NCI-H146 treated with DMSO at 0.1 percent for 48 hours (cell line): ENCODE measurements around the gene REG4.
"Not testable (repeated sequence)": the region's sequence is repeated elsewhere in the genome, so short reads cannot be mapped to it uniquely, and the experiment has no call there.

ENCODE experiments used
- DNase-seq: peaks from one replicate; lab custom pipeline; 2025; ENCODE audit not compliant: unreplicated experiment; lab: John Stamatoyannopoulos, UW

The REG4 gene

GRCh38 chr1:119811387-119811786, at the start of gene REG4:
REG4 (minus strand) TSS chr1:119811460; CDS start chr1:119808769, 2,691 bp downstream.
- no peak for DNase-seq

- no peak for DNase-seq
Observed at GRCh38 chr1:119859647-119860046, 48.4 kb upstream of the REG4 start.

DNA sequence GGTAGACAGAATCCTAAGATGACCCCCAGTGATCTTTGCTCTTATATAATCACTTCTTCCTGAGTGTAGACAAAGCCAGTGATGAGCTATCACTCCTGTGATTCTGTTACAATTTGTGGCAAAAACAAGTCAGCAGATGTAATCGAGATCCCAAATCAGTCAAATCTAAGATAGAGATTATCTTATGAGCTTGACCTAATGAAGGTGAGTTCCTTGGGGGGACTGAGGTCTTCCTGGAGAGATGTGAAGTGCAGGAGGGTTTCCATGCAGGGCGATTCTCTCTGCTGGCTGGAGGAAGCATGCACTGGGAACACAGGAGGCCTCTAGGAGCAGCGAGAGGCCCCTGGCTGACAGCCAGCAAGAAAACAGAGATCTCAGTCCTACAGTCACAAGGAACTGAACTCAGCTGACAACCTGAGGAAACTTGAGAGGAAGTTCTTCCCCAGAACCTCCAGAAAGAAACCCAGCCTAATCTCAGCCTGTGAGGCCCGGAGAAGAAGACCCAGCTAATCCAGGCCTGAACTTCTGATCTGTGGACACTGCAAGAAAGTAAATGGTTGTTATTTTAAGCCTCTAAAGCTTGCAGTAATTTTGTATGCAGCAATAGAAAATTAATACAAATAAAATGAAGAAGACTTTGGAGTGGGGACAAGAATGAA, 47.4 kb upstream of the REG4 start:
- not testable (repeated sequence) for DNase-seq

- DNase-seq, result no peak
Observed at GRCh38 chr1:119858126-119858525, 46.9 kb upstream of the REG4 start.

- no peak for DNase-seq
Observed at GRCh38 chr1:119853155-119853554, 41.9 kb upstream of the REG4 start.

DNA sequence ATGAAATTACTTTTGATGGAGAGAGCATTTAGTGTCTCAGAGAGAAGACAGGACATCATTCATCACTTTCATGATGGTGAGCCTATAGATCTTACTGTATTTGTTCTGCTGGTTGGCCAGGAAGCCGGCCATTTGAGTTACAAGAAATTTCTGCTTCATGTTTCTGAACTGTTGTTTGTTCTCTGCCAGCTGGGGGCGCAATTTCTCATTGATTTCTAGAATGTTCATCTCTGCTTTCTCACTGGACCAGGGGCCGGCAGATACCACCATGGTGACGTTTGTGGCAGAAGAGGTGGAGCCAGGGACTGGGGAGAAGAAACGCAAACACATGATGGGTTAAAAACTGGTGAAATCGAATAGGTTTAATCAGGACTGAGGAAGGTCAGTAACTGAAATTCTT, 32.9 kb upstream of the REG4 start:
- not testable (repeated sequence) for DNase-seq

DNA sequence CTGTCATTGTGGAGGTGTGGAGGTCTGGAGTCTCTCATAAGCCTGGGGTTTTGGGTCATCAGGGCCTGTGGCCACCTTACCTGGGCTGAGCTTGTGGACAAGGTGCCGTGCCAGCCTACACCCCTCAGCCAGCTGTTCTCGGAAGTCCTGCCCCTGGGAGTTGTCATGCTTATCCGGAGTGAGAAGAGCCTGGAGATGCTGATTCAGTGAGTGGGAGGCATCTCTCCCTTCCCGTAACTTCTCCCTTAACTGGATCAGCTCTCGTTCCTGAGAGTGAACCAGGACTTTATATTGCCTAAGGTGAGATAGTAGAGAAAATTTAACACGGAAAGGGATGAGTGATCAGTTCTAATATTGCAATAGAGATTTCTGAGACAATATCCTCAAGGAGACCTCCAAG, 30.0 kb upstream of the REG4 start:
- no peak for DNase-seq

GRCh38 chr1:119840745-119841144, 29.5 kb upstream of the REG4 start:
- DNase-seq, result no peak

GRCh38 chr1:119838236-119838635, 27.0 kb upstream of the REG4 start:
- no peak for DNase-seq

DNA sequence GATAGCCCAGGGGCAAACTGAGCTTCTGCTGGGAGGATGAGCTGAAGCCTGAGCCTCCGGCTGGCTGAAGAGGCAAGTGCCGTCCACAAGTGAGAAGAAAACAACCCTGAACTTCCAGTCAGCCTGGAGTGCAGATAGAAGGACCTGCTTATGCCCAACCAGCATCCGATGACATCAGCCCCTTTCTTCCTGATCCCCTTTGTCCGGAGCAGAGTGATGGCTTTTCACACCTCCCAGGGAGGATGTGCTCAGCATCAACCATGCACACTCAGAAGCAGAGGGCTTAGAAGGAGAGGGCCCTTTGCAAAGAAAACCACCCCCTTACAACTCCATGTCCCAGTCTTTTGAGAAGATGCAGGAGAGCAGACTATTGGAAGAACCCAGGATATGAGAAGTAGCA, 23.7 kb upstream of the REG4 start:
- no peak for DNase-seq

GRCh38 chr1:119831027-119831426, 19.8 kb upstream of the REG4 start:
- DNase-seq, result no peak

DNA sequence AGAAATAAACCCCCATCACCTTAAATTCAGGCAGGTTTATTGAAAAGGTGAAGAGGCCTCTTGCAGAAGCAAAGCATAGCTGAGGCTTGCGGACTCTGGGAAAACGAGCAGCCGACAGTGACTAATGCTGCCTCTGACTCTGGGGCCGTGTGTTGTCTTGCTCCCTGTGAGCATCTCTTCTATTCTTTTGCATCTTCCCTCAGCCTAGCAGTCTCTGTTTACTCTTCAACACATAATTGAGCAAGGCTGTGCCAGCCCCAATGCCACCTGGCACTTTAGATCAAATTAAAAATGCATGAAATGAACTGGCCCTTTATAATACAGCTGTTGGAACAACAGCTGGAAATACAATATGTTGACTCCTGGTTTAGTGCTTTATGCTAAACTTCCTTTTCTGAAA, 18.4 kb upstream of the REG4 start:
- no peak for DNase-seq

GRCh38 chr1:119829006-119829405, 17.7 kb upstream of the REG4 start:
- DNase-seq, result not testable (repeated sequence)

- no peak for DNase-seq
Observed at GRCh38 chr1:119828266-119828665, 17.0 kb upstream of the REG4 start.

DNA sequence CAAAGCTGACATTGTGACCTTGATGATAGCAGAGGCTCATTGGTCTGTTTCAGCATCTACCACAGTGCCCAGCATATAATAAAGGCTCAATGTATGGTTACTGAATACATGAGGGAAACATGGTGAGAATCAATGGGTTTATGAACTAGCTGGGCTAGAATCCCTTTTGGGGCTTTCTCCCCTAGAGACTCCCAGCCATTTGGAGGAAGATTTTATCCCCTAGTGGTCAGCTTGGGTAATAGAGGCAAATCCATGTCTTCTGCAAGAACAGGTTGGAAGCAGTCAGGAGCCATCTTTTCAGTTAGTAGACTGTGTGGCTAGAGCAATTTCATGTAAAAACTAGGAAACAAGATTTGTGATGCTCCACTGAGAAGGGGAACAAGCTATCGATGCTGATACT, 15.8 kb upstream of the REG4 start:
- DNase-seq, result no peak

DNA sequence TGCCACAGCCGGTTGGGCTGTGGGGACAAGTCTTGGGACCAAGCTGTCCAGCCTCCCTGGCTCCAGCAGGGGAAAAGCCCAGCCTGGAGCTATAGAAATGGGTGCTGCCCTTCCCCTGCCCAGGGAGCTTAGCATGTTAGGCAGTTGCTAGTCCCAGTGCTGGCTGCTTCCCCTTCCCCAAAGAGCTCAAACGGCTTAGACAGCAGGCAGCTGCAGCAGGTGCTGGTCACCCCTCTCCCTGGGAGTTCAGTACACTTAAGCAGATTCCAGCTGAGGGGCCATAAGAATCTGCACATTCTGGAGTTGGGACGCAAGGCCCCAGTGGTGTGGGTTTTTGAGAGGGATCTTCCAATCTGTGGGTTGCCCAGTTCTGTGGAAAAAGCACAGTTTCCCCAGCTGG, 11.1 kb upstream of the REG4 start:
- no peak for DNase-seq

GRCh38 chr1:119818181-119818580, 6.9 kb upstream of the REG4 start:
- no peak for DNase-seq

DNA sequence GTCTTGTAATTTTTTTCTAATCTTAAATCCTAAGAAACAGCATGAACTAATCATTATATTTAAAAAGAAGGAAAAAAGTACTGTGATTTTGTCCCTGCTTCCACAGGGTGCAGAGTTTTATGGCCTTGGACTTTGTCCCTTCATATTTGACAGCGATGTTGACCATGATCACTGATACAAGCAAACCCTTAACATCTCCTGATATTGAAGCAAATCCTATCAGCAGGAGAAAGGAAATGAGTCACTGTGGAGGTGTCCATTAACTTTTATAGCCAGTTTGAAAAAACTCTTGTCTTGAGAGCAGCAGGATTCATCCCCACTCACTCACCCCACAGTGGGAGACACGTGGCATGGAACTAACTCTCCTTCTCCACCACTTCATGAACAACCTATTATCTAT, 5.1 kb upstream of the REG4 start:
- no peak for DNase-seq

DNA sequence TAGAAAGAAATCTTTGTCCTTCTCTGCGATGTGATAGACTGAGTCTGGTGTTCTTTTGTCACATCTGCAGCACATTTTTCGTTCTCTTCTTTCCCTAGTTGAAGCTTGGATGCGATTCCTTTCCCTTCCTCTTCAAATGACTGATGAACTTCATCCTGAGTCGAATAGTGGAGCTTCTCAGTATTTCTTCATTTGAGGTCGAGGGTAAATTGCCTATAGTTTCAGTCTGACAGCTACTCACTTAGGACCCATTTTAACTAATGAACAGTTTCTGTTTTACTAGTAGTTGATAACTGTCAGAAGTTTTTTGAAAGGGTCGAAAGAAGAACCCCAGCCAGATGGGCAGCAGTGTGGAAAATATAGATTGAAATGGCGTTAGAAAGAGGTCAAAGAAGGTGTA, 4.7 kb upstream of the REG4 start:
- DNase-seq, result no peak

DNA sequence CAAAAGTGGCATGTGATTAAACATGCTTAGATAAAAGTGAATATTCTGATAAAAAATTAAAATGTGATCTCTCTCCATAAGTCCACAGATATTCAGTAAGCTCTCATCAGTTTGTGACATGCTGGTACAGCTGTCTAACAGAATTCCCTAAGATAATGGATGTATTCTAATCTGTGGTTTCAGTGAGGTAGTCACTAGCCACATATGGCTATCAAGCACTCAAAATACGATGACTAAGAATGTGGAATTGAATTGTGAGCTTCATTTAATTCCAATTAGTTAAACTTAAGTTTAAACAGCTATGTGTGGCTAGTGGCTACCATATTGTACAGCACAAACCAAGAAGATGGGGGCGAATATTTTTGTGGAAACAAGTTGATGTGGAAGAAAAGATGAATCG, 4.1 kb upstream of the REG4 start:
- DNase-seq, result no peak

DNA sequence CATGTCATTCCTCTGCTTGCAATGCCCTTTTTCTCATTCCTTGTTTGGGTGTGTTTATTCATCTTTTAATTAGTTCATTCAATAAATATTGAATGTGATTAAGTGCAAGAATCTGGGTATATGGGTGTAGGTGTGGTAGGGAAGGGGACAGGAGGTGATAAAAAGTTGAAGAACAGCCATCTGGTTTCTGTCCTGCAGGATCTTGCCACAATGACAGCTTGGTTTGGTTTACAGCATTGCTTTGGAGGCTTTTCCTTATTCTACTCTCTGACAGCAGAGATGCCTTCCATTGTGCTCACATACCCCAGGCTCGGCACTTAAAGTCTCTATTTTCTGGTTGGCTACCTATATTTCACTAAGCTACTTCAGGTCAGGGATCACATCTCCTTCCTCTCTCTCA, 3.0 kb upstream of the REG4 start:
- DNase-seq, result no peak

GRCh38 chr1:119811985-119812557, 811 bp upstream of the REG4 start:
- DNase-seq, result no peak

GRCh38 chr1:119808972-119809550, 2.2 kb downstream of the REG4 start:
- DNase-seq, result peak; percentile 46
